H1 (cell line): ENCODE results near the gene PDE2A. TPM values are rescaled to one million over a fixed set of nuclear protein-coding genes. Genes with fewer than 3 reads are reported as not detected.

ENCODE experiments used
- BRCA1 ChIP-seq: IDR thresholded peaks from 2 replicates; pipeline ENCODE4 v1.6.1; 2012; ENCODE audit warnings: low read depth, low read length, improper control_type of control experiment
- GABPA ChIP-seq: IDR thresholded peaks from 2 replicates; pipeline ENCODE4 v1.6.1; 2011; ENCODE audit warnings: mild to moderate bottlenecking, low read length, moderate library complexity, borderline replicate concordance; ENCODE audit not compliant: insufficient read depth
- GTF2F1 ChIP-seq: IDR thresholded peaks from 2 replicates; pipeline ENCODE4 v1.6.1; 2012; ENCODE audit warnings: low read depth, low read length, improper control_type of control experiment, borderline replicate concordance
- SP4 ChIP-seq: IDR thresholded peaks from 2 replicates; pipeline ENCODE4 v1.6.1; 2012; ENCODE audit warnings: low read length, inconsistent platforms
- polyA plus RNA-seq, 7 experiments: library from polyadenylated mRNA; depleted of rRNA in 3 of 7; stranded (reverse) in 5 of 7; unstranded in 2 of 7; fragments of >200 nt in 5 of 7; fragments of 200-250 nt in 2 of 7; gene quantifications; 1 replicate in 5 of 7; 2 replicates in 1 of 7; 4 replicates in 1 of 7; pipeline versions ENCODE4 v1.2.1 to v1.2.3, GENCODE V29; 2011 to 2013; ENCODE audit warnings: missing spikeins in 2 of 7, mixed read lengths in 2 of 7
- total RNA-seq: library from RNA; stranded (reverse); fragmentation: NEBNext Ultra II Directional; extraction: Animal tissue kit (Norgen Biotek cat#: 25700); gene quantifications from 2 replicates; pipeline ENCODE4 v1.2.1, GENCODE V29; 2021
- TF ChIP-seq, protein P1 (sequence below): IDR thresholded peaks from 2 replicates; pipeline ENCODE4 v1.6.1; 2012; ENCODE audit warnings: low read length, inconsistent platforms
- TF ChIP-seq, protein P2 (sequence below): fragments of 300-600 bp; sonication (generic); IDR thresholded peaks from 2 replicates; pipeline ENCODE4 v1.7.1; 2012; ENCODE audit warnings: low read length, moderate library complexity, mild to moderate bottlenecking, inconsistent platforms; ENCODE audit not compliant: insufficient replicate concordance

The PDE2A gene
- total and polyA plus RNA-seq, 2 of the 8 experiments (the other 6 are each of a cell fraction or from before 2014, with no cell fraction given) = 3.4 to 7.1 TPM

DNA sequence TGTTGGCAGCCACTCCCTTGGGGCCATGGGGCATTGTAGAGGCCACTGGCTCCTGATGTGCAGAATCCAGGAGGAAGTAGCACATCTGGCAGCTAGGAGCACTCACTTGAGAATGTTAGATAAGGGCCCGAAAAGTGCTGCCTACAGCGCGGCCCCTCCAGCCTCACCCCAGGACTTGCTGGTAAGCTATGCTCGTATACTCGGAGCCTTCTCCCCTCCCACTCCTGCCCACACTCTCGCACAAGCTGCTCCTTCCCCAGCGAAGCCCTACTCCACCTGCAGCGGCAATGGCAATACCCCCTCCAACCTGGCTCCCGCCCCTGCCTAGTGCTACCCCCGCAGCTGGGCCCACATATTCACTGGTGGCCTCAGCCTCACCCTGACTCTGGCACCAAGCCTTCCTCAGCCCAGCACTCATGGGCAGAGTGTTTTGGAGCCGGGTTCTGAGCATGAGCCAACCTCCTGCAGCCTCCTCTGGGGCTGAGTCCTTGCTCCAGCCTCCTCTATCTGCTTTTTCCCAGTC is 47.7 kb downstream of the PDE2A start (continued):
- TF ChIP-seq GTF2F1 (no peak), BRCA1 (no peak), GABPA (no peak), SP4 (no peak)
- TF ChIP-seq, protein P1, sequence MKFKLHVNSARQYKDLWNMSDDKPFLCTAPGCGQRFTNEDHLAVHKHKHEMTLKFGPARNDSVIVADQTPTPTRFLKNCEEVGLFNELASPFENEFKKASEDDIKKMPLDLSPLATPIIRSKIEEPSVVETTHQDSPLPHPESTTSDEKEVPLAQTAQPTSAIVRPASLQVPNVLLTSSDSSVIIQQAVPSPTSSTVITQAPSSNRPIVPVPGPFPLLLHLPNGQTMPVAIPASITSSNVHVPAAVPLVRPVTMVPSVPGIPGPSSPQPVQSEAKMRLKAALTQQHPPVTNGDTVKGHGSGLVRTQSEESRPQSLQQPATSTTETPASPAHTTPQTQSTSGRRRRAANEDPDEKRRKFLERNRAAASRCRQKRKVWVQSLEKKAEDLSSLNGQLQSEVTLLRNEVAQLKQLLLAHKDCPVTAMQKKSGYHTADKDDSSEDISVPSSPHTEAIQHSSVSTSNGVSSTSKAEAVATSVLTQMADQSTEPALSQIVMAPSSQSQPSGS = no peak
- TF ChIP-seq, protein P2, sequence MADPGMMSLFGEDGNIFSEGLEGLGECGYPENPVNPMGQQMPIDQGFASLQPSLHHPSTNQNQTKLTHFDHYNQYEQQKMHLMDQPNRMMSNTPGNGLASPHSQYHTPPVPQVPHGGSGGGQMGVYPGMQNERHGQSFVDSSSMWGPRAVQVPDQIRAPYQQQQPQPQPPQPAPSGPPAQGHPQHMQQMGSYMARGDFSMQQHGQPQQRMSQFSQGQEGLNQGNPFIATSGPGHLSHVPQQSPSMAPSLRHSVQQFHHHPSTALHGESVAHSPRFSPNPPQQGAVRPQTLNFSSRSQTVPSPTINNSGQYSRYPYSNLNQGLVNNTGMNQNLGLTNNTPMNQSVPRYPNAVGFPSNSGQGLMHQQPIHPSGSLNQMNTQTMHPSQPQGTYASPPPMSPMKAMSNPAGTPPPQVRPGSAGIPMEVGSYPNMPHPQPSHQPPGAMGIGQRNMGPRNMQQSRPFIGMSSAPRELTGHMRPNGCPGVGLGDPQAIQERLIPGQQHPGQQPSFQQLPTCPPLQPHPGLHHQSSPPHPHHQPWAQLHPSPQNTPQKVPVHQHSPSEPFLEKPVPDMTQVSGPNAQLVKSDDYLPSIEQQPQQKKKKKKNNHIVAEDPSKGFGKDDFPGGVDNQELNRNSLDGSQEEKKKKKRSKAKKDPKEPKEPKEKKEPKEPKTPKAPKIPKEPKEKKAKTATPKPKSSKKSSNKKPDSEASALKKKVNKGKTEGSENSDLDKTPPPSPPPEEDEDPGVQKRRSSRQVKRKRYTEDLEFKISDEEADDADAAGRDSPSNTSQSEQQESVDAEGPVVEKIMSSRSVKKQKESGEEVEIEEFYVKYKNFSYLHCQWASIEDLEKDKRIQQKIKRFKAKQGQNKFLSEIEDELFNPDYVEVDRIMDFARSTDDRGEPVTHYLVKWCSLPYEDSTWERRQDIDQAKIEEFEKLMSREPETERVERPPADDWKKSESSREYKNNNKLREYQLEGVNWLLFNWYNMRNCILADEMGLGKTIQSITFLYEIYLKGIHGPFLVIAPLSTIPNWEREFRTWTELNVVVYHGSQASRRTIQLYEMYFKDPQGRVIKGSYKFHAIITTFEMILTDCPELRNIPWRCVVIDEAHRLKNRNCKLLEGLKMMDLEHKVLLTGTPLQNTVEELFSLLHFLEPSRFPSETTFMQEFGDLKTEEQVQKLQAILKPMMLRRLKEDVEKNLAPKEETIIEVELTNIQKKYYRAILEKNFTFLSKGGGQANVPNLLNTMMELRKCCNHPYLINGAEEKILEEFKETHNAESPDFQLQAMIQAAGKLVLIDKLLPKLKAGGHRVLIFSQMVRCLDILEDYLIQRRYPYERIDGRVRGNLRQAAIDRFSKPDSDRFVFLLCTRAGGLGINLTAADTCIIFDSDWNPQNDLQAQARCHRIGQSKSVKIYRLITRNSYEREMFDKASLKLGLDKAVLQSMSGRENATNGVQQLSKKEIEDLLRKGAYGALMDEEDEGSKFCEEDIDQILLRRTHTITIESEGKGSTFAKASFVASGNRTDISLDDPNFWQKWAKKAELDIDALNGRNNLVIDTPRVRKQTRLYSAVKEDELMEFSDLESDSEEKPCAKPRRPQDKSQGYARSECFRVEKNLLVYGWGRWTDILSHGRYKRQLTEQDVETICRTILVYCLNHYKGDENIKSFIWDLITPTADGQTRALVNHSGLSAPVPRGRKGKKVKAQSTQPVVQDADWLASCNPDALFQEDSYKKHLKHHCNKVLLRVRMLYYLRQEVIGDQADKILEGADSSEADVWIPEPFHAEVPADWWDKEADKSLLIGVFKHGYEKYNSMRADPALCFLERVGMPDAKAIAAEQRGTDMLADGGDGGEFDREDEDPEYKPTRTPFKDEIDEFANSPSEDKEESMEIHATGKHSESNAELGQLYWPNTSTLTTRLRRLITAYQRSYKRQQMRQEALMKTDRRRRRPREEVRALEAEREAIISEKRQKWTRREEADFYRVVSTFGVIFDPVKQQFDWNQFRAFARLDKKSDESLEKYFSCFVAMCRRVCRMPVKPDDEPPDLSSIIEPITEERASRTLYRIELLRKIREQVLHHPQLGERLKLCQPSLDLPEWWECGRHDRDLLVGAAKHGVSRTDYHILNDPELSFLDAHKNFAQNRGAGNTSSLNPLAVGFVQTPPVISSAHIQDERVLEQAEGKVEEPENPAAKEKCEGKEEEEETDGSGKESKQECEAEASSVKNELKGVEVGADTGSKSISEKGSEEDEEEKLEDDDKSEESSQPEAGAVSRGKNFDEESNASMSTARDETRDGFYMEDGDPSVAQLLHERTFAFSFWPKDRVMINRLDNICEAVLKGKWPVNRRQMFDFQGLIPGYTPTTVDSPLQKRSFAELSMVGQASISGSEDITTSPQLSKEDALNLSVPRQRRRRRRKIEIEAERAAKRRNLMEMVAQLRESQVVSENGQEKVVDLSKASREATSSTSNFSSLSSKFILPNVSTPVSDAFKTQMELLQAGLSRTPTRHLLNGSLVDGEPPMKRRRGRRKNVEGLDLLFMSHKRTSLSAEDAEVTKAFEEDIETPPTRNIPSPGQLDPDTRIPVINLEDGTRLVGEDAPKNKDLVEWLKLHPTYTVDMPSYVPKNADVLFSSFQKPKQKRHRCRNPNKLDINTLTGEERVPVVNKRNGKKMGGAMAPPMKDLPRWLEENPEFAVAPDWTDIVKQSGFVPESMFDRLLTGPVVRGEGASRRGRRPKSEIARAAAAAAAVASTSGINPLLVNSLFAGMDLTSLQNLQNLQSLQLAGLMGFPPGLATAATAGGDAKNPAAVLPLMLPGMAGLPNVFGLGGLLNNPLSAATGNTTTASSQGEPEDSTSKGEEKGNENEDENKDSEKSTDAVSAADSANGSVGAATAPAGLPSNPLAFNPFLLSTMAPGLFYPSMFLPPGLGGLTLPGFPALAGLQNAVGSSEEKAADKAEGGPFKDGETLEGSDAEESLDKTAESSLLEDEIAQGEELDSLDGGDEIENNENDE = no peak
- TF ChIP-seq, all 59 proteins: peak for 0
